SKM-1 (cell line): Measurements from ENCODE around the gene ADAM8.
A peak's percentile ranks its signal among the peaks of the same experiment; 100 is the strongest.

Experiments used
- DNase-seq: peaks from one replicate; lab custom pipeline; 2025; ENCODE audit not compliant: unreplicated experiment; lab: John Stamatoyannopoulos, UW

ADAM8 gene

GRCh38 chr10:133282846-133283390 lies 6.2 kb upstream of the ADAM8 start:
- DNase-seq: no peak

DNA sequence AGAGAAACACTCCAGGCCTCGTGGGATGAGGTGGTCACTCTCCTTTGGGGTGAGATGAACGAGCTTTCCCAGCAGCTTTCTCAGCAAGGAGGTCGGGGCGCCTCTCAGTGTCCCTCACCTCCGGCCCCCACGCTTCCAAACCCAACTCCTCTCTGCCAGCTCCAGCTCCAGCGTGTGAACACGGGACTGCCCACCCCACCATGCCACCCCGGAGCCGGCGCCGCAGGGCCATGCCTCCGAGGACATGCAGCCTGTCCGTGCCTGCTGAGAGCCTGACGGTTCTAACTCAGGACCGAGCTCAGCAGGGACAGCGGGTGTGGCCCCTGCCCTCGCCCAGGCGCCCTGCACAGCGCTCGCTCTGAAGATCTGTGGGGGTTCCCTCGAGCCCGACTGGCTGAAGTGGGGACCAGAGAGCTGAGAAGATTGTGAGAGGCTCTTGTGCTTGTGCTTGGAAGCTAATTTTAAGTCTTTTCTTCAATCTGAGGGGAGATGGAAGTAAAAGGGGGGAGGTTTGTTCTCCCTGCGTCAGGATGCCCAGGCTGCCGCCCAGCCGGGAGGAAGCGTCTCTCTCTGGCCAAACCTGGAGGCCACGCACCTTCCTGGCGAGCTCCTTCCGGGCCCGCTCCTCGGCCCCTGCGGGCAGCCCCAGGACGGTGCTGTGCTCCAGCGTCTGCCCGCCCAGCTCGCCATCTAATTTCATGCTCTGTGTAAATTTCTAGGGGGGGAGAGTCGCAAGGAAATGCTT lies 5.1 kb upstream of the ADAM8 start:
- DNase-seq: no peak

- no peak for DNase-seq
These were observed 4.4 kb upstream of the ADAM8 start for GRCh38 chr10:133281084-133281483.

GRCh38 chr10:133280391-133281059 lies 3.9 kb upstream of the ADAM8 start:
- no peak for DNase-seq

- peak; percentile 66 for DNase-seq
These were observed 2.9 kb upstream of the ADAM8 start for GRCh38 chr10:133279326-133280226.

- peak; percentile 95 for DNase-seq
These were observed 2.1 kb upstream of the ADAM8 start for GRCh38 chr10:133278577-133279265.

DNA sequence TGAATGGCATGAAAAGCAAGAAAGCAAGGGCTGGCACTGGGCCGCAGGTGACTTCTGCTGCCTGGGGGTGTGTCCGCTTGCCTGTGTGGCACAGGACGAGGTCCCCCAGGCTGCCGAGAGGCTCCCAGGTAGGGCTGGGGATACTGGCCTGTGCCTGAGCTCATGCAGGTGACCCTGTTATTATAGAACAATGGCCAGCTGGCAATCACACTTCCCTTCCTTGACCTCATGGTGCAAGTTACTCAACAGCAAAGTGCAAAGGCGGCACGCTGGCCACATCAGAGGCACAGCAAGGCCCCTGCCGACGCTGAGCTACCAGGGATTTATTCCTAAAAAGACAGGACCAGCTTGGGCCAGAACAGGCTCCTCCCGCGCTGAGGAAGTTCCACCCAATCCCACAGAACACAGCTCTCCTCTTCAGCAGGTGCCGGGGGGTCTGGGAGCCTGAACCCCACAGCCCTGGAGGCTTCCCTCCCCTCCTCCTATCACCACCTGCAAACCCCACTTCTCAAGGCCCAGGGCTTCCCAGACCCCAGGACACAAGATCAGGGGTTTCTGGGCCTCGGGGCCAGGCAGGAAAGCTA lies 1.4 kb upstream of the ADAM8 start:
- DNase-seq: peak; percentile 30

DNA sequence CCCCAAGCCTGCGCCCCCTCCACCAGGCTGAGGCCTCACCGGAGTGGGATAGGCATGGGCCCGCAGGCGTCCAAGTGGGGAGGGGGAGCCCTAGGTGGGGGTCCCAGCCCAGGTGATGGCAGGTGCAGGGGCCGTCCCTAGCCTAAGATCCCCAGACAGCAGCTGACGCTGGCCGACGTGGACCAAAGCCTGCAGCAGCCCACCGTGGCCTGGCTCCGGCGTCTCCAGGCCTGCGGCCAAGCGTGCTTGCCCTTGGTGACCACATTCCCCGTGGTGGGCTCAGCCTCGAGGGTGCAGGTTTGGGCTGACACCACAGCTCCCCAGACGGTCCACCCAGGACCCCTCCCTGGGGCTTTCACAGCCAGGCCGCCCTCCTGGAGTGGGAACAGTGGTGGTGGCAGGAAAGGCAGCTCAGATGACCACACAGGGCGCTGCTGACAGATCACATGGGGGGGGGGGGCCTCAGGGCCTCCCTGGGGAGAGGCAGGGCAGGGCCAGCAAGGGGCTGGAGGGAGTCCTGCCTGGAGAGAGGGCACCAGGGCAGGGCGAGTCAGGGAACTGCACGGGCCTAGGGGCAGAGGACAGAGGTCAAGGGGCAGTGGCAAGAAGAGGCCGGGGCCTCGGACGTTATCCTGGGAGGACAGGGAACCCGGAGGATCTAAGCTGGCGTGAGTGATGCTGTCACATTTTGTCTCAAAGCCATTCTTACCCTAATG lies 767 bp upstream of the ADAM8 start:
- DNase-seq: no peak

DNA sequence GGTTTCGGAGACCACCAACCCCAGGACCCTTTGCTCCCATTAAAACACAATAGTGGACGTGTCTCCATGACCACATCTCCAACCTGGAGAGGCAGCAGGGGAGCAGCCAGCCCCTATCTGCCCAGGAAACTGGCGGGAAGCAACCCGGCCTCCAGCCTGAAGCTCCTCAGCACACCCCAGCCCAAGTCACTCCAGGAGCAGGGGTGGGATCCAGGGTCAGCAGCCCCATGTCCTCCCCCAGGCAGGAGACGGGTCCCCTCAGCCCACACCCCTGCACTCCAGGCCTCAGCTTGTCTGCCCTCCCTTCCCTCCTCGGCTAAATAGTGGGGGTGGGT lies 601 bp downstream of the ADAM8 start:
- no peak for DNase-seq

DNA sequence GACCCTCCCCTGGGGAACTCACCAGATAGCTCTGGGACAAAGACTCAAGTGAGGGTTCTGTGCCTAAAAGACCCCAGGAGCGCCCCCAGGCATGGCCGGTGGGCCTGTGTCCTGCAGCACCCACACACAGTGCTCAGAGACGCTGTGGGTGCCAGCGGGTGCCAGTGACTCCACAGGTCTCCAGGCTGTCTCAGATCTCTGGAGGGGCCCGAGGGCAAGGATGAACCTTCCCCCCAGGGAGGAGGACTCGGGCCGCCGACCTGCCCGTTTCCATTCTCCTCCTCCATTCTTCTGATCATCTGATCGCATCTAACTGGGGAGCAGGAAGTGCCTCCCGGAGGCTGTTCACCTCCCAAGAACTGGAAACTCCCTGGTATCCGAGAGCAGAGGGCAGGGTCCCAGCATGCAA lies 980 bp downstream of the ADAM8 start:
- DNase-seq: no peak

DNA sequence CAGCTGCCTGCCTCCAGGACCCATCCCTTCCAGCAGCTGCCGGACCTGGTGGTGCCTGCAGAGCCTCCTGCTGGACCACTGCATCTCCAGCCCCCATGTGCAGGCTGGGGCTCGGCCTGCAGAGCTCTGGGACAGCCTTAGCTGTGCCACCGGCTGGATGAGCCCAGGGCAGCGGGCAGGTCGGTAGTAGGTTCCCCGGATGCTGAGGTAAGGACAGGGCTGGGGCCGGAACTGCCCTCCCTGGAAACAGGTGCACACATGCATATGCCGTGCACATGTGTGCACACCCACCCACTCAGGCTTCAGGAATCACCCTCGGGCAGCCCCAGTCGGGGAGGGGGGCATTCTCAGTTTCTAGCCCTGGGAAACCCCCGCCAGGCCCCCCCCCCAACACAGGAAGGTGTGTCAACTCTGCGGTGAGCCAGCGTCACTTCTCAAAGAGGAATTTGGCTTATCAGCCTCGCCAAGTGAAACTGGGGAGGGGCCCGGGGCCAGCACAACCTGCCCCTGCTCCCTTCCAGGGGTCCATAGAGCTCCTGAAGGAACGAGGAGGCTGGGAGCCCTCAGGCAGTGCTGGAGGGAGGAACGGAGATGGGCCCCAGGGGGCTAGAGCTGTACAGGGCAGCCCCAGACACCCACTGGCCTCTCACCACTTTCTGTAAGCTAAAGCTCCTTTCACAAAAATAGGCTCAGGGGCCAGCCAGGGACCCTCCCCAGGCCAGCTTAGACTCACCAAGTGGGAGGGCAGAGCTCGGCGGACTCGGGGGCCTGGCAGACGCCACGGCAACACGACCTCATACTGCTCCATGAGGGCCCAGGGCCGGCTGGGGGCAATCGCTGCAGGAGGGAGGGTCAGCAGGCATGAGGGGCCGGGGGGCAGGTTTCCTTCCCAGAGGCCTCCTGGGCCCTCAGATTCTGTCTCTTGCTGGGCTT lies 1.7 kb downstream of the ADAM8 start:
- DNase-seq: peak; percentile 26

DNA sequence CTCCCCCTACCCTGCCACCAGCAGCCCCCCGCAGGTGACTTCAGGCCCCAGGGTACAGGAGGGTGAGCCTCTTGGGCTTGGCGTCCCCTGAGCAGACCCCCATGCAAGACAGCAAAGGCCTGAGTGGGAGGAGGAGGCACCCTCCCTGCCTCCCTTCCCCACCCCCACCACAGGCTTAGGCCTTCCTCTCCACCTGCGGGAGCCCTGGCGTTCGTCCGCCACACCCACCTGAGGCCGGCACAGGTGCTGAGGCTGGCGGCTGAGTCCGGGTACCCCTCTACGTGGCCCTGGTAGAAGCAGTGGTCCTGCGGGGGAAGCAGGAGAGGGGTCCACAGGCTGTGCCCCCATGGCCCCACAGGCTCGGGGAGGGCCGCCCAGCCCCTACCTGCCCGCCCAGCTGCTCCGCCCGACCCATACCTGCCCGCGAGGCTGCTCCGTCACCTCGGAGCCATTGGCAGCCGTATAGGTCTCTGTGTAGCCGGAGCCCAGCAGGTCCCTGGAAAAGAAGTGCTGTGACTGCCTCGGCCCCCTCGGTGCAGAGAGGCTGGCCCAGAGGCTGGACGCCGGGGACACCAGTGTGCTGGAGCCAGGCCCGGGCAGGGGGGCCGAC lies 3.0 kb downstream of the ADAM8 start:
- no peak for DNase-seq

DNA sequence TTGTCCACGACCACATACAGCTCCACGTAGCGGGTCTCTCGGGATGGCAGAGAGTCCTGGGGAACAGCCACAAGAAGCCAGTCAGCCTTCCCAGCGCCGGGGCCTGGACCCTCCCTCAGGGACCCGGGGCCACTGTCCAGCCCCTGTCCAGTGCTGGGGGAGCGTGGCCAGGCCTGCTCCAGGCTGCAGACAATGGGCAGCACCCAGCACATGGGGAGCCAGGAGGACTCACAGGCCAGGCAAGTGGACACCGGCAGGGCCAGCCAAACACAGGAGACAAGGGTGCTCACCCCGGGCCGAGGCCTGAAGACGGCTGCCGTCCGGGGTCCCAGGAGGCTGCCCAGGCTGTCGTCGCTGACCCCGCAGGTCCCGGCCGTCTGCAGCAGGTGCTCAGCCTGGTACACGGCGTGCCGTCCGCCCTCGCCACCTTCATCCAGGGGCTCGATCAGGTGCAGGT lies 3.7 kb downstream of the ADAM8 start:
- no peak for DNase-seq

DNA sequence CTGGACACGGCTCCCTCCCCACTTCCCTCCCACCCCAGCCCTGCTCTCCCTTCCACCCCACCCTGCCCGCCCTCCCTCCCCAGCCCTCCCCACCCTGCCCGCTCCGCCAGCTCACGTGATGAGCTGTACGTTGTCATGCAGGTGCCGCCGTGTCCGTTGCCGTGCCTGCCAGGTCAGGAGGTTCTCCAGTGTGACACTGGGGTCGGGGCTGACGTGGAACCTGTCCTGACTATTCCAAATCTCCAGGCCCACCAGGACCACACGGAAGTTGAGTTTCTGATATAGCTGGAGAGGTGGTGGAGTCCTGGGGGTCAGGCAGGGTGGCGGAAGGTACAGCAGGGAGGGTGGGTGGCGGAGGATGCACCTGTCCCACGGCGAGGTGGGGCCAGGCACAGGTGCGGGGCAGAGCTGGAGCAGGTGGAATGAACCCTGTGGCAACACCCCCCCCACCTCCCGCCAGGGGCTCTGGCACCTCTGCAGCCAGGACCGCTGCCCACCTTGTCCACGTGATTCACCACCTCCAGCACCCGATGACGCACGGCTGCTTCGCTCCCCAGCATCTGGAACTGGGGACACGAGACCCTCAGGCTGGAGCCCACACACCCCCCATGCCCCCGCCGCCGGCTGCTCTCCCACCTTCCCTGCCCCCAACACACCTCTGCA lies 4.2 kb downstream of the ADAM8 start:
- no peak for DNase-seq

DNA sequence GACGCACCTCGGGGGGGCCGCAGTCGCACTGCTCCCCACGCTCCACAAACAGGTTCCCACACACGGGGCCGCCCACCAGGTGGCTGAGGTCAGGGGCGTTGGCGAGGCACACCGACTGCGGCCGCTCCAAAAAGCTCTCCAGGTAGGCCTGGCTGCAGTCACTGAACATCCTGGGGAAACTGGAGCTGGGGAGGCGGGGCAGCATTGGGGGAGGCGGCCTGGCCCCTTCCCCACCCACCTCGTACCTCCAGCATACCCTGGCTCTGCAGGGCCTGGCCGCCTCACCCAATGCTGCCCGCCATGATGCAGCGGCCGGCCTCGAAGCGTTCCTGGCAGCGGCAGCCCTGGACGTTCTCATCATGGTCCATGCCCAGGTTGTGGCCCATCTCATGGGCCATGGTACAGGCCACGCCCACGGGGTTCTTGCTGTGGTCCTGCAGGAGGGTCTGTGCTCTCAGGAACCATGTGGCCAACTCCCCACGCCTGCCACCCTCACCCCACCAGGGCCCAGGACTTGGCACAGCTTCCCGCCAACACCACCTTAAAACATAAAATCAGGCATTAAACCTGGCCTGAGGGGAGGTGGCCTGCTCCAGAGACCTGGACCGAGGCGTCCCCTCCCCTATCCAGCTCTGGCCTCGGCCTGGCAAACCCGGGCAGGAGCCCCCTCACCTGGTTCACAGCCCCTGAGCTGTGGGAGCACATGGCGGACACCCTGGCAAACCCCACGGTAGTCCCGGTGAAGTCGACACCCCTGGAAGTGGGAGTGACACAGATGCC lies 5.0 kb downstream of the ADAM8 start:
- no peak for DNase-seq

- DNase-seq: no peak
These were observed 5.8 kb downstream of the ADAM8 start for GRCh38 chr10:133270773-133271297.

- DNase-seq: no peak
These were observed 6.5 kb downstream of the ADAM8 start for GRCh38 chr10:133270204-133270603.
